Measurements from ENCODE around the gene RALGPS1. TPM values are rescaled to one million over a fixed set of nuclear protein-coding genes. Genes with fewer than 3 reads are reported as not detected.

The RALGPS1 gene
- total RNA-seq, 1 experiment from 2014 or later: 0.42 TPM

DNA sequence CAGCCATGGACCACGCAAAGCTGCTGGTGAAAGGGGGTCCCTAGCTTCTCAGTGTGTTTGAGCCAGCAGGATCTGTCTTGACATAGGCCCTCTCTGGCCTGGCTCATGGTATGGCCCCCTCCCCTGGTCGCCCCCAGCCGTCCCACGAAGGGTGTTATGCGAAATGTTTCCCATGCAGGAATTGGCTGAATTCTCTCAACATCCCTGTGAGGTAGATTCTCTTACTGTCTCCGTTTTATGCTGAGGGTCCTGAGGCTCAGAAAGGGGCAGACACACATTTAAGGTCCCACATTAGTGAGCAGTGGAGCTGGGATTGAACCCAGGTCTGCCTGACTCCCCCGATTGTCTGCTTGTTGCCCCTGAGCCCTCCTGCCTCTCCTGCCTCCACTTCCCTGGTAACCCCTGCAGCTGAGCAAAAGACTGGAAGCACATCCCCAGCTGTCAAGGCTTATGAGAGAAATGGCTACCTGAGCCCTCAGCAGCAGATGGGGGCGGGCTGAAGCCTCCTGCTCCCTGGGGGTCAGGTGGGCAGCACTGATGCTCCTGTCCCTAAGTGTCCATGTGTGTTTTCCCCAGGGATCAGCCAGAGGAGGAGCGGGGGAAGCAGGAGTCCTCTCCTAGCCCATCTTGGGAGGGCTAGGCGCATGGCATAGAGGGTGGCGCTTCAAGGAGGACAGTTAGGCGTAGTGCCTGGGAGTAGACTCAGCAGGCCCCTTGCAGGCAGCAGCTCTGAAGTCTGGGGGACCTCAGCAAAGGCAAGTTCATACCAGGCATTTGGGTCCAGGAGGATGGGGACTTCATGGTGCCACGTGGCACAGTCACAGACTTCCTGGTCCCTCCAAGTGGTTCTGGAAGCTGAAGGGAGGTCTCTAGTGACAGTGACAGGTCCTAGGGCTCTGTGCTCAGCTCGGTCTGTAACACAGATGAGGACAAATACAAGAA, 301.0 kb downstream of the RALGPS1 start:
- DNase-seq (ENCODE audit: low read depth): no peak

DNA sequence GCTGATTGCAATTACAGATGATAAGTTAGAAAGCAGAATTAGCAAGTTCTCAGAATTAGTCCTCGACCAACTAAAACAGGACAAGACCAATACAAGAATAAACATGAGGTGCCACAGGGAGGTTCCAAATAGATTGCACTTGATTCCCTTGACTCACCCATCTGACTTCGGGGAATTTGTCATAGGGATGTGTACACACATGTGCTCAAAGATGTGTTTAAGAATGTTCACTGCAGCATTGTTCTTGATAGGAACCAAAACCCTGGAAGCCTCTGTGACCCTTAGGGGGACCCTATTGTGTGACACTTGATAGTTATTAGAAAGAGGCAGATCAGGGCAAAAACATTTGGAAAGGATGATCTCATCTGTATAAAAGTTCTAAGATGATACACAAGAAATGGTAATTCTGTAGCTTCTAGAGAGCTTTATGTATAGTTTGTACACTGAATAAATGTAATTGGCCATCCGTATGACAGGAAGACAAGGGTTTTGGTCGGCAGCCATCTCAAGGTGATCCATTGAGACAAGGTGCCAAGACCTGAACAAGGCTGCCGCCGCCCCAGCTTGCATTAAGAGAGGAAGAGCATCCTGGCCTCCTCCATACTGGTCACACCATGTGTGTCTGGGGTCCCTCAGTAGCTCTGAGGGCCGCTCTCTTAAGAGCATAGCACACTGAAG, 301.8 kb downstream of the RALGPS1 start:
- DNase-seq (ENCODE audit: low read depth): no peak

DNA sequence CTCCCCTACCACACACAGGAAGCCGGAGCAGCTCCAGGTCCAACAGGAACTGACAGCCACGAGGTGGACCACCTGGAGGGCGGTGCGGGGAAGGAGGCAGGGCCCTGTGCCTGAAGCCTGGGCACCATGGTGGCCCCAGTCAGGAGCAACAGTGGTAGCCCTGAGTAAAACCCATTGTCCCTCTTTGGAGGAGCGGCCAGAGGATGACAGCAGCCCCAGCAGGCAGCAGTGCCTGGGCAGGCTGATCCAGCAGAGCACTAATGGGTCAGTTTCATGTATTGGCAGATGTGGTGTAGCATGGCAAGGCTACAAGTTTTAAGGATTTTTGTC, 302.3 kb downstream of the RALGPS1 start:
- no peak for DNase-seq (ENCODE audit: low read depth)

DNA sequence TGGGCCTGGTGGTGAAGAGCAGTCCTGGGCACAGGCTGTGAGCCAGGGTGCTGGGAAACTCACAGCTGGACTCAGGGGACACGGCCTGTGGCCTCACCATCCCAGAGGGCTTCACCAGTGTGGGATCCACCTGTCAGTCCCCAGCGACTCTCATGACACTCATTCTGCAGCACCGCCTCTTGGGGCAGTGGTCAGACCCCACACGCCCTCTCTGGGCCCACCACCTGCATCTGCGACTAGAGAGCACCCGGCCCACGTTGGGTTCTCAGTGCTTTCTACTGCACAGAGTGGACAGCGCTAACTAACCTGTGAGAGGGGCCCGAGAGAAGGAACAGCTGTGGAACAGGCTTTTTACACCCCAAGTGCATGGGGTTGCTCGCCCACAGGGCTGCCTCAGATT, 304.2 kb downstream of the RALGPS1 start:
- DNase-seq (ENCODE audit: low read depth): no peak

- DNase-seq (ENCODE audit: low read depth): no peak
Measured at GRCh38 chr9:127219520-127219919, 304.9 kb downstream of the RALGPS1 start.

- no peak for DNase-seq (ENCODE audit: low read depth)
Measured at GRCh38 chr9:127221695-127222094, 307.1 kb downstream of the RALGPS1 start.

DNA sequence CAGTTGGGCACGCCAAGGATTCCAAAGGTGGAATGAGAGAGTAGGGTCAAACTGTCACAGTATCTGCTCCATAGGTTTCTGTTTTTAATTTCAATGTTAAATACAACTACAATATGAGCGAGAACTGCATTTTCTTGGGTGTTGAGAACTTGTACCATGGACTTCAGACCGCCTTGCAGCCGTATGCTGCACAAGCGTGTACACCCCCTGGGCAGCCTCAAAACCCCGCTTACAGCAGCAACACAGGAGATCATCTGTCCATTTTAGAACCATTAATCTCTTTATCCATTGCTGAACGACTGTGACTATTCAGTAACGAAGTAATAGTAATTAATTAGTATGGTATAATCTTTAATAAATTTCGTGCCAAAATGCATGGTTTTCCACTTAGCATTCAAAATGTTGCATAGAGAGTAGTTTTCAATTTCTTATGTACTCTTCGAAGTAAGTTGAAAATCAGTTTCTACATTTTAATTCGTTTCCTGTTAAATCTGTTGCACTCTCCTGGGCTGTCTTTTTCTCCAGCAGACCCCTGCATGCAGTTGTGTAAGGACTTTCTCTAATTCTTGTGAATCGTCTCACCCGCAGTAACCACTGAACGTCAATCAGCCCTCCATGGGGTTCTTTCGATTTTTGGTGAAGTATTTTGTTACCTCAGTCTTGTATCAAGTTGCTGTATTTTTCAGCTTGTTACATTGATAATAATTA, 308.0 kb downstream of the RALGPS1 start:
- DNase-seq (ENCODE audit: low read depth): no peak

GRCh38 chr9:127223266-127223665, 308.7 kb downstream of the RALGPS1 start:
- no peak for DNase-seq (ENCODE audit: low read depth)

DNA sequence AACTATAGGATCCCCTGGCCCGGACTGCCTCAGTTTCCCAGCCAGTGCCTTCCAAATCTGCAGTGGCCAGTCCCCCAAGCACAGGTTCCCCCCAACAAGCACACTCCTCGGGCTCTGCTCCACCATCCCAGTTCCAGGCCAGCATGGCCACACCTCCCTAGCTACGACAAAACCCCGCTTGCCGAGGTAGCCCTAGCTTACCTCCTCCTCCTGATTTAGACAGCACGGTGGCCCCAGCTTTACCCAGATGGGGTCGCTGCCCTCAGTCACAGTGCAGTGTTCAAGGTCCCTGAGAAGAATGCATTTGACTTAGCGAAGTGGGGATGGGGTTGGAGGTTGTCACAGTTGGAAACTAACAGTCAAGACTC, 309.2 kb downstream of the RALGPS1 start:
- no peak for DNase-seq (ENCODE audit: low read depth)

- DNase-seq (ENCODE audit: low read depth): no peak
Measured at GRCh38 chr9:127224178-127224882, 309.7 kb downstream of the RALGPS1 start.

DNA sequence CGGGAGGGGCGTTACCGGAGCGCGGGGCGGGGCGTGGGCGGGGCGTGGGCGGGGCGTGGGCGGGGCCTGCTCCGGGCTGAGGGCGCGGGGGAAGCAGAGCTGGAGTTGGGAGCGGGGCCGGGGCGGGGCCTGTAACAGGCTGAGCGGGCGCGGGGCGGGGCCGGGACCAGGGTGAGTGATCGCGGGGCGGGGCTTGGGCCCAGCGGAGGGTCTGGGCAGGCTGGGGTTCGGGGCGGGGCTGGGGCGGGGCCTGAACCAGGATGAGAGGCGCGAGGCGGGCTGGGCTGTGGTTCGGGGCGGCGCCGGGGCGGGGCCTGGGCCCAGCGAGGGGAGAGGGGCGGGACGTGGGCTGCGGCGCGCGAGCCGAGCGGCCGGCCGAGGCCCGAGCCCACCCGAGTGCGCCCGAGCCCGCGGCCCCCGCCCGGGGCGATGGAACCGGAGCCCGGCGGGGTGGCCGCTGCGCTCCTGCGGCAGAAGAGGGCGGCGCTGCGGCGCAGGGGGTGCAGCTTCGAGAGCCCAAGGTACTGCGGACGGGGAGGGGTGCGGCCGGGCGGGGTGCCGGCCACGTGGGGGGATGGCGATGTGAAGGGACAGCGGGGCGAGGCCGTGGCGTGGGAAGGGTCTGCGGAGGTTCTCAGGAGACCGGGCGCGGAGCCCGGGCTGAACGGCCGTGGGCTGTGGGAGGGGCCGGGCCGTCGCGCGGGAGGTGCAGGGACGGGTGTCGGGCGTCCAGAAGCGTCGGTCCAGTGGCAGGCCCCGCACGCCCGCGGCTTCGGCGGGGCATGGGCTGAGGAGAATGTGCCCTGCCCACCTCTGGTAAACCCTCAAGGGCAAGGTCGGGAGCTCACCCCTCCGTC, 310.5 kb downstream of the RALGPS1 start:
- no peak for DNase-seq (ENCODE audit: low read depth)

DNA sequence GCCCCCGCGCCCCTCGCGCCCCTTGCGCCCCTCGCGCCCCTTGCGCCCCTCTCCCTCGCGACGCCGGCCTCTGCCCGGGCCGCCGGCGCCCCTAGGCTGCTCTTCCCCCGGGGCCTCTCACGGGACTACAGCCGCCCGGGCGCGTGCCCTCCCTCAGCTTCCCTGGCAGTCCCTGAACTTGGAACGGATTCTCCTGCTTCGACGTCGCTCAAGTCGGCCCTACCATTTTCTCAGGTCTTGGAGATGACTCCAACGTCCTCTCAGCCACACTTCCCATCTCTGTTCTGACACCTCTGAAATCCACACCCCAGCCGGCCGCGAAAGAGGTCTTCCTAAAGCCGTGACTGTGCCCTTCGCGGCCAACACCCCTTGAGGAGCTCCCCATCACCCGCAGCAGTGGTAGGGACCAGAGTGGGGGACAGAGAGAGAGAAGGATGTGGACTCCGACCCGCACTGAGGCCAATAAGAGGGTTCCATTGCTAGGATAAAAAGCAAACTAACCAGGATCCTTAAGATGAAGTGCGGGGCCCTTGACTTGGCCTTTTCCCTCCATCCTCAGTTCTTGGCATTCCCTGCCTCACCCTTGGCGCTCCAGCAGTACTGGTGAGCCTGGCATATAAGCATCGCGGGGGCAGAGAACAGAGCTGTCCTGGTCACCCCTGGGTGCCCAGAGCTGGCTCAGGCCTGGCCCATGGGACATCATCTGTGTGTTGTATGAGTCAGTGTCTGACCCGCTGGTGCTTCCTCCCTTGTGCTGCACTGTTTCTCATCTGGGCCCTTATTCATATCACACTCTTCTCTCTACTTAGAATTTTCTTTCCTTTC, 311.4 kb downstream of the RALGPS1 start:
- no peak for DNase-seq (ENCODE audit: low read depth)

DNA sequence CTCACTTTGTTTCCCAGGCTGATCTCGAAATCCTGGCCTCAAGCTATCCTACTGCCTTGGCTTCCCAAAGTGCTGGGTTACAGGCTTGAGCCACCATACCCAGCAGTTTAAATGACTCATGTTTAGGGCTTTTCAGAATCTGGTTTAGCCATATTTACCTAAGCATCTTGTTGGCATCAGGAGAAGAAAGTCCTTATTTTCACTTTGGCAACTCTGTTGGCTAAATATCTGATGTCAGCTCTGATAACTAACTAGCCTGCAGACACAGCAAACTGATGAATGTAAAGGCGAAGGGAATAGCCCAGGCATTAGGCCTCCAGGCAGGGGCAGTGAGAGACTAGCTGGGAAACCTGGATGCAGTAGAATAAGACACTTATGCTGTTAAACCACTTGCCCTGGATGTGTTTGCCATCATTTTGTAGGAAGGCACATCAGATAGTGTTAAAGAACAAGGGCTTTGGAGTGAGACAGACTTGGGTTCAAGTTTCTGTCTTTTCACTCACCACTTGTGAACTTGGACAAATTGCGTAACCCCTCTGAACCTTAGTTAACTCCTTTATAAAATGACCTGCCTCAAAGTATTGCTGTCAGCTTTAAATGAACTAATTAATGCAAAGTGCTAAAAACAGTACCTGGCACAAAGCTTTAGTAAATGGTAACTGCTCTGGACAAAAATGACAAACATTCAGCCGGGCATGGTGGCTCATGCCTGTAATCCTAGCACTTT, 315.3 kb downstream of the RALGPS1 start:
- DNase-seq (ENCODE audit: low read depth): no peak

- DNase-seq (ENCODE audit: low read depth): no peak
Measured at GRCh38 chr9:127231666-127232065, 317.1 kb downstream of the RALGPS1 start.

DNA sequence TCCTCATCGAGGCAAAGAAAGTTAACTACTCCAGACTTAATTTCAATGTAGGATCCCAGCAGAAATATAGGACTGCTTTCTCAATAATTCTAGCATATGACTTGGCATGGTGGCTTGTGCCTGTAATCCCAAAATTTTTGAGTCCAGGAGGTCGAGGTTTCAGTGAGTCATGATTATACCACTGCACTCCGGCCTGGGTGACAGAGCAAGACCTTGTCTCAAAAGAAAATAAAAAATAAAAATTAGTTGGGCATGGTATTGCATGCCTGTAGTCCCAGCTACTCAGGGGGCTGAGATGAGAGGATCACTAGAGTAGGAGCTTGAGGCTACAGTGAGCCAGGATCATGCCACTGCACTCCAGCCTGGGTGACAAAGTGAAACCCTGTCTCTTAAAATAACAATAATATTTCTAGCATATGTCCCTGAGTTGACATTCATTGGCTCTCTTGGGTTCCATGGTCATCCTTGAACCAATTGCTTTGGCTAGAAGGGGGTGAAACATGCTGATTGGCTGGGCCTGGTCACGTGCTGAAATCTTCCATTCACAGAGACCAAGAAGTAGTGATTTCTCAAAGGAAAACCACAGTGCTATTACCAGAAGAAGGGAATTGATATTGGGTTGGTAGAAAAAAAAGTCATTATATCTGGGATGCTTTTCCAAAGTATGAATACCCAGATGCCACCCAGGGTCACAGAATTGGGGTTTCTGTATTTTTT, 318.4 kb downstream of the RALGPS1 start:
- DNase-seq (ENCODE audit: low read depth): no peak

DNA sequence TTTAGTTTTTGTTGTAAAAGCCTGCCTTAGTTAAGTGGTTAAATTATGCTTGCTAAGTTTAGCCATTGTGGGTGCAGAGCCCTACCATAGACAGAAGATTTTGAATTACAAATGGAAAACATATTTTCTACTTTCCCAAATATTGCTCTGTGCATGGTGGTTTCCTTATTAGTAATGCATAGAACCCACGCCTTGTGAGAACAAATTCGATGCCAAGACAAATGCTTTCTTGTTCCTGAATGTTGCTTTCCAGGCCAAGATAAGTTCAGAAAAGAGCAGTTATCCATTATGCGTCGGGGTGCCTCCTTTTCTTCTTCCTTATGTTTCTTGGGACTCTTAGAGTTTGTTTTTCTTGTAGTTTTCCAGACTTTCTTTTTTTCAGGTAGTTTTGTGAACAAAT, 319.0 kb downstream of the RALGPS1 start:
- DNase-seq (ENCODE audit: low read depth): no peak

- no peak for DNase-seq (ENCODE audit: low read depth)
Measured at GRCh38 chr9:127233989-127234388, 319.4 kb downstream of the RALGPS1 start.

DNA sequence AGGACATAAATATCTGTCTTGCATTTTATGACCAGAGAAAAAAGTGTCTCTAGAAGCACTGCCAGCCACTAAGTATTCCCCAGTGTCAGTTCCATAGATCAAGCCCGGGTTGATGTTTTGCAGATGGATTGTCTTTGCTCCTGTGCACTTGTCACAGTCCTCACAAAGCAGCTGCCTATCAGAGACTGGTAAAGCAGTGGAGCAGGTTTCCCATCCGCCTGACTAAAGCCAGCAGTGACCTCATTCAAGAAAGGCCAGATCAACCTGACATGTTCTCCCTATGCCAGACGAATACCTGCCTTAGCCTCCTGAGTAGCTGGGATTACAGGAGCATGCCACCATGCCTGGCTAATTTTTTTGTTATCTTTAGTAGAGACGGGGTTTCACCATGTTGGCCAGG, 323.2 kb downstream of the RALGPS1 start:
- no peak for DNase-seq (ENCODE audit: low read depth)
